ENCODE data around the gene C3orf70. TPM values are rescaled to one million over a fixed set of nuclear protein-coding genes. Genes with fewer than 3 reads are reported as not detected.

Gene C3orf70
- total RNA-seq, 1 donor from 2014 or later: 5.7 TPM

GRCh38 chr3:185195652-185196051, 42.8 kb upstream of the C3orf70 start:
- no peak overlapping the region for H3K27ac Mint-ChIP-seq (ENCODE audit: unreplicated experiment)
- no peaks in the 10 kb centered on the region for H4K20me1 ChIP-seq (ENCODE audit: insufficient read depth, low read length)
- no peak overlapping the region for H3K4me3 Mint-ChIP-seq (ENCODE audit: unreplicated experiment)
- peaks cover 3% of the 10 kb centered on the region for H3K36me3 ChIP-seq (ENCODE audit: insufficient read depth, low read length)
- no peaks in the 10 kb centered on the region for H3K9me3 ChIP-seq (ENCODE audit: insufficient read depth, low read depth, low read length)
- no peak overlapping the region for H3K9ac ChIP-seq (ENCODE audit: low read length)
- H3K4me2 ChIP-seq (ENCODE audit: low read length): no peak overlapping the region
- peaks cover 4% of the 10 kb centered on the region for H3K4me1 Mint-ChIP-seq (ENCODE audit: low read depth, unreplicated experiment)
- no peaks in the 10 kb centered on the region for H3K9me3 Mint-ChIP-seq (ENCODE audit: unreplicated experiment)
- H2AFZ ChIP-seq (ENCODE audit: low read depth, low read length): no peak overlapping the region
- FAIRE-seq (no peak), DNase-seq (ENCODE audit: low read depth) (no peak)
- H3K27ac ChIP-seq (ENCODE audit: low read depth, low read length): no peak overlapping the region
- H3K27me3 Mint-ChIP-seq (ENCODE audit: low read depth, unreplicated experiment): no peaks in the 10 kb centered on the region
- no peaks in the 10 kb centered on the region for H3K79me2 ChIP-seq (ENCODE audit: insufficient read depth, low read length)
- no peaks in the 10 kb centered on the region for H3K27me3 ChIP-seq (ENCODE audit: insufficient read depth, low read length)
- peaks cover 4% of the 10 kb centered on the region for H3K4me1 ChIP-seq (ENCODE audit: insufficient read depth, low read length)
- H3K36me3 Mint-ChIP-seq (ENCODE audit: low read depth, unreplicated experiment): peaks cover 2% of the 10 kb centered on the region
- no peak overlapping the region for H3K4me3 ChIP-seq (ENCODE audit: insufficient read depth, low read depth, low read length)
- TF ChIP-seq CTCF (IDR thresholded peaks at IDR 0.05; ENCODE audit: insufficient read depth, low read depth, low read length): no peak
- TF ChIP-seq EZH2 (IDR thresholded peaks at IDR 0.05; ENCODE audit: insufficient read depth, low read length): no peak

GRCh38 chr3:185188816-185189215, 36.0 kb upstream of the C3orf70 start:
- H3K27me3 ChIP-seq (ENCODE audit: insufficient read depth, low read length): no peaks in the 10 kb centered on the region
- H3K36me3 Mint-ChIP-seq (ENCODE audit: low read depth, unreplicated experiment): peaks cover 2% of the 10 kb centered on the region
- no peak overlapping the region for H3K4me3 Mint-ChIP-seq (ENCODE audit: unreplicated experiment)
- no peak for FAIRE-seq
- H3K9ac ChIP-seq (ENCODE audit: low read length): no peak overlapping the region
- H3K27ac Mint-ChIP-seq (ENCODE audit: unreplicated experiment): no peak overlapping the region
- H3K27ac ChIP-seq (ENCODE audit: low read depth, low read length): no peak overlapping the region
- no peak overlapping the region for H3K4me2 ChIP-seq (ENCODE audit: low read length)
- peaks cover 3% of the 10 kb centered on the region for H3K9me3 Mint-ChIP-seq (ENCODE audit: unreplicated experiment)
- DNase-seq (ENCODE audit: low read depth): no peak
- peaks cover 5% of the 10 kb centered on the region for H3K27me3 Mint-ChIP-seq (ENCODE audit: low read depth, unreplicated experiment)
- no peak overlapping the region for H2AFZ ChIP-seq (ENCODE audit: low read depth, low read length)
- H3K36me3 ChIP-seq (ENCODE audit: insufficient read depth, low read length): no peaks in the 10 kb centered on the region
- H3K4me3 ChIP-seq (ENCODE audit: insufficient read depth, low read depth, low read length): no peak overlapping the region
- no peaks in the 10 kb centered on the region for H3K79me2 ChIP-seq (ENCODE audit: insufficient read depth, low read length)
- H4K20me1 ChIP-seq (ENCODE audit: insufficient read depth, low read length): no peaks in the 10 kb centered on the region
- no peak for TF ChIP-seq CTCF (IDR thresholded peaks at IDR 0.05; ENCODE audit: insufficient read depth, low read depth, low read length)
- TF ChIP-seq EZH2 (IDR thresholded peaks at IDR 0.05; ENCODE audit: insufficient read depth, low read length): no peak
- H3K4me1 ChIP-seq (ENCODE audit: insufficient read depth, low read length): no peaks in the 10 kb centered on the region
- peaks cover 2% of the 10 kb centered on the region for H3K4me1 Mint-ChIP-seq (ENCODE audit: low read depth, unreplicated experiment)
- no peaks in the 10 kb centered on the region for H3K9me3 ChIP-seq (ENCODE audit: insufficient read depth, low read depth, low read length)

GRCh38 chr3:185187391-185187790, 34.5 kb upstream of the C3orf70 start:
- Histone ChIP-seq H2AFZ (ENCODE audit: low read depth, low read length) (no peak overlapping the region), H3K4me1 (ENCODE audit: insufficient read depth, low read length) (no peaks in the 10 kb centered on the region), H3K79me2 (ENCODE audit: insufficient read depth, low read length) (no peaks in the 10 kb centered on the region), H4K20me1 (ENCODE audit: insufficient read depth, low read length) (no peaks in the 10 kb centered on the region), H3K4me3 (ENCODE audit: insufficient read depth, low read depth, low read length) (no peak overlapping the region), H3K4me2 (ENCODE audit: low read length) (no peak overlapping the region), H3K36me3 (ENCODE audit: insufficient read depth, low read length) (no peaks in the 10 kb centered on the region), H3K27ac (ENCODE audit: low read depth, low read length) (no peak overlapping the region), H3K9ac (ENCODE audit: low read length) (no peak overlapping the region), H3K9me3 (ENCODE audit: insufficient read depth, low read depth, low read length) (no peaks in the 10 kb centered on the region), H3K27me3 (ENCODE audit: insufficient read depth, low read length) (no peaks in the 10 kb centered on the region)
- Mint-ChIP-seq H3K4me1 (ENCODE audit: low read depth, unreplicated experiment) (peaks cover 2% of the 10 kb centered on the region), H3K36me3 (ENCODE audit: low read depth, unreplicated experiment) (no peaks in the 10 kb centered on the region), H3K4me3 (ENCODE audit: unreplicated experiment) (no peak overlapping the region), H3K27ac (ENCODE audit: unreplicated experiment) (no peak overlapping the region), H3K27me3 (ENCODE audit: low read depth, unreplicated experiment) (peaks cover 5% of the 10 kb centered on the region), H3K9me3 (ENCODE audit: unreplicated experiment) (peaks cover 3% of the 10 kb centered on the region)
- DNase-seq (ENCODE audit: low read depth) (no peak), FAIRE-seq (no peak)
- TF ChIP-seq EZH2 (IDR thresholded peaks at IDR 0.05; ENCODE audit: insufficient read depth, low read length): no peak
- TF ChIP-seq CTCF (IDR thresholded peaks at IDR 0.05; ENCODE audit: insufficient read depth, low read depth, low read length): no peak
